ENCODE data around the gene PACRG. TPM values are rescaled to one million over a fixed set of nuclear protein-coding genes. Genes with fewer than 3 reads are reported as not detected.

Gene PACRG
- total and polyA plus RNA-seq, 10 of the 15 experiments (the other 5 are each of a cell fraction or from before 2014, with no cell fraction given) = not detected

GRCh38 chr6:162999575-163000285 is 272.0 kb downstream of the PACRG start:
- H3K36me3 ChIP-seq (ENCODE audit: control insufficient read depth in 2 of 2, insufficient read depth in 2 of 2, low read length in 1 of 2) = no peaks in the 10 kb centered on the region
- no TSS peak for BruUV-seq (replicated peaks)
- FAIRE-seq (no peak), DNase-seq (ENCODE audit: low read depth, low spot score) (no peak), ATAC-seq (no peak)
- no peak overlapping the region for H2AFZ ChIP-seq (ENCODE audit: control insufficient read depth, low read depth, low read length)
- WGBS (ENCODE audit: insufficient coverage, insufficient replicate concordance, low lambda C conversion rate, missing lambda C conversion rate) = 26% methylated on average over 5 of the region's 5 CpGs
- intact Hi-C loops (cut with micrococcal nuclease; ENCODE audit: unreplicated experiment) = no loop called here
- no peaks in the 10 kb centered on the region for H4K20me1 ChIP-seq (ENCODE audit: control insufficient read depth, insufficient read depth)
- RAD21 ChIA-PET (ENCODE audit: unreplicated experiment) = no interaction called here
- H3K9me3 ChIP-seq (replicated peaks; ENCODE audit: control insufficient read depth, insufficient read depth, low read length) = no peaks in the 10 kb centered on the region; the same call in 2 of the 3 replicates
- in situ Hi-C loops (cut with MboI) = no loop called here
- no peaks in the 10 kb centered on the region for H3K27me3 ChIP-seq (replicated peaks in 1 of 2; ENCODE audit: control insufficient read depth in 2 of 2, insufficient read depth in 2 of 2, low read length in 1 of 2)
- CTCF ChIA-PET = no interaction called here
- H3K4me1 ChIP-seq (ENCODE audit: control insufficient read depth, insufficient read depth, low read length) = peaks cover 14% of the 10 kb centered on the region; the same call in 1 of the 2 replicates
- no peak overlapping the region for H3K4me2 ChIP-seq (ENCODE audit: control insufficient read depth, insufficient read depth)
- no peaks in the 10 kb centered on the region for H3K79me2 ChIP-seq (ENCODE audit: control insufficient read depth, insufficient read depth, low read length)
- no peak overlapping the region for H3K9ac ChIP-seq (ENCODE audit: control insufficient read depth, insufficient read depth, low read length)
- SMC1A ChIA-PET (ENCODE audit: uncharacterized antibody, unreplicated experiment) = no interaction called here
- POLR2A ChIA-PET = no interaction called here
- TF ChIP-seq ZNF24 (IDR thresholded peaks at IDR 0.05) (no peak), DPF2 (IDR thresholded peaks at IDR 0.05) (no peak), NR2C1 (IDR thresholded peaks at IDR 0.05) (no peak), HDAC6 (IDR thresholded peaks at IDR 0.05; ENCODE audit: unreplicated experiment) (no peak), HDGF (IDR thresholded peaks at IDR 0.05) (no peak), ZNF274 (IDR thresholded peaks at IDR 0.05; ENCODE audit: insufficient read depth, insufficient read length) (no peak), SUZ12 (IDR thresholded peaks at IDR 0.05; ENCODE audit: unreplicated experiment) (no peak), SP1 (IDR thresholded peaks at IDR 0.05; ENCODE audit: low read depth, low read length) (no peak), ASH2L (IDR thresholded peaks at IDR 0.05; ENCODE audit: borderline replicate concordance, low read depth) (no peak)
- H3K27ac ChIP-seq (ENCODE audit: control insufficient read depth, insufficient read depth) = no peak overlapping the region
- no peak overlapping the region for H3K4me3 ChIP-seq

GRCh38 chr6:163001330-163001729 is 273.6 kb downstream of the PACRG start:
- H3K9ac ChIP-seq (ENCODE audit: control insufficient read depth, insufficient read depth, low read length) = no peak overlapping the region
- ATAC-seq (peak; percentile 95), DNase-seq (ENCODE audit: low read depth, low spot score) (peak; percentile 32), FAIRE-seq (peak; percentile 84)
- POLR2A ChIA-PET = no interaction called here
- WGBS (ENCODE audit: insufficient coverage, insufficient replicate concordance, low lambda C conversion rate, missing lambda C conversion rate) = 0% methylated on average over 3 of the region's 3 CpGs
- H3K9me3 ChIP-seq (replicated peaks; ENCODE audit: control insufficient read depth, insufficient read depth, low read length) = no peaks in the 10 kb centered on the region; the same call in 2 of the 3 replicates
- H3K27me3 ChIP-seq (replicated peaks in 1 of 2; ENCODE audit: control insufficient read depth in 2 of 2, insufficient read depth in 2 of 2, low read length in 1 of 2) = no peaks in the 10 kb centered on the region
- SMC1A ChIA-PET (ENCODE audit: uncharacterized antibody, unreplicated experiment) = no interaction called here
- RAD21 ChIA-PET (ENCODE audit: unreplicated experiment) = no interaction called here
- H3K4me2 ChIP-seq (ENCODE audit: control insufficient read depth, insufficient read depth) = peak overlapping the region; percentile 44; the same call in 1 of the 2 replicates
- intact Hi-C loops (cut with micrococcal nuclease; ENCODE audit: unreplicated experiment) = no loop called here
- H3K79me2 ChIP-seq (ENCODE audit: control insufficient read depth, insufficient read depth, low read length) = no peaks in the 10 kb centered on the region
- H3K4me1 ChIP-seq (ENCODE audit: control insufficient read depth, insufficient read depth, low read length) = peaks cover 14% of the 10 kb centered on the region; the same call in 1 of the 2 replicates
- no peak overlapping the region for H2AFZ ChIP-seq (ENCODE audit: control insufficient read depth, low read depth, low read length)
- H3K27ac ChIP-seq (ENCODE audit: control insufficient read depth, insufficient read depth) = no peak overlapping the region
- no TSS peak for BruUV-seq (replicated peaks)
- no peaks in the 10 kb centered on the region for H4K20me1 ChIP-seq (ENCODE audit: control insufficient read depth, insufficient read depth)
- in situ Hi-C loops (cut with MboI) = no loop called here
- no peak overlapping the region for H3K4me3 ChIP-seq
- CTCF ChIA-PET = no interaction called here
- no peaks in the 10 kb centered on the region for H3K36me3 ChIP-seq (ENCODE audit: control insufficient read depth in 2 of 2, insufficient read depth in 2 of 2, low read length in 1 of 2)
- TF ChIP-seq TCF7 (IDR thresholded peaks at IDR 0.05; ENCODE audit: borderline replicate concordance) (peak; percentile 85), MXI1 (IDR thresholded peaks at IDR 0.05; ENCODE audit: low read depth, low read length) (no peak), E2F8 (IDR thresholded peaks at IDR 0.05; ENCODE audit: low read depth, partially characterized antibody) (no peak), PBX3 (IDR thresholded peaks at IDR 0.05; ENCODE audit: insufficient replicate concordance, low read depth, low read length) (no peak), BCL11A (IDR thresholded peaks at IDR 0.05; ENCODE audit: low read depth, low read length) (peak; percentile 47)
